ENCODE measurements around the gene KRT32.

KRT32 gene

GRCh38 chr17:41455236-41455635, 11.9 kb downstream of the KRT32 start:
- ATAC-seq: no peak
- TF ChIP-seq ARNTL (CRISPR knock-in tag; IDR thresholded peaks at IDR 0.05; ENCODE audit: borderline replicate concordance, low read depth) (no peak), ZNF70 (CRISPR knock-in tag; IDR thresholded peaks at IDR 0.05) (no peak), TSHZ2 (CRISPR knock-in tag; IDR thresholded peaks at IDR 0.05) (no peak), SNAI2 (CRISPR knock-in tag; IDR thresholded peaks at IDR 0.05) (no peak), POU6F1 (CRISPR knock-in tag; IDR thresholded peaks at IDR 0.05; ENCODE audit: borderline replicate concordance, low read depth) (no peak), ZC3H10 (CRISPR knock-in tag; IDR thresholded peaks at IDR 0.05) (no peak), ZFP3 (CRISPR knock-in tag; IDR thresholded peaks at IDR 0.05) (no peak)
- TF ChIP-seq, protein P1, sequence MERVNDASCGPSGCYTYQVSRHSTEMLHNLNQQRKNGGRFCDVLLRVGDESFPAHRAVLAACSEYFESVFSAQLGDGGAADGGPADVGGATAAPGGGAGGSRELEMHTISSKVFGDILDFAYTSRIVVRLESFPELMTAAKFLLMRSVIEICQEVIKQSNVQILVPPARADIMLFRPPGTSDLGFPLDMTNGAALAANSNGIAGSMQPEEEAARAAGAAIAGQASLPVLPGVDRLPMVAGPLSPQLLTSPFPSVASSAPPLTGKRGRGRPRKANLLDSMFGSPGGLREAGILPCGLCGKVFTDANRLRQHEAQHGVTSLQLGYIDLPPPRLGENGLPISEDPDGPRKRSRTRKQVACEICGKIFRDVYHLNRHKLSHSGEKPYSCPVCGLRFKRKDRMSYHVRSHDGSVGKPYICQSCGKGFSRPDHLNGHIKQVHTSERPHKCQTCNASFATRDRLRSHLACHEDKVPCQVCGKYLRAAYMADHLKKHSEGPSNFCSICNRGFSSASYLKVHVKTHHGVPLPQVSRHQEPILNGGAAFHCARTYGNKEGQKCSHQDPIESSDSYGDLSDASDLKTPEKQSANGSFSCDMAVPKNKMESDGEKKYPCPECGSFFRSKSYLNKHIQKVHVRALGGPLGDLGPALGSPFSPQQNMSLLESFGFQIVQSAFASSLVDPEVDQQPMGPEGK (CRISPR knock-in tag; IDR thresholded peaks at IDR 0.05; ENCODE audit: borderline replicate concordance): no peak

- no peak for ATAC-seq
- no peak for TF ChIP-seq PPARA (CRISPR knock-in tag; IDR thresholded peaks at IDR 0.05; ENCODE audit: borderline replicate concordance)
- no peak for TF ChIP-seq ESRRG (CRISPR knock-in tag; IDR thresholded peaks at IDR 0.05)
- TF ChIP-seq OSR1 (CRISPR knock-in tag; IDR thresholded peaks at IDR 0.05): no peak
- TF ChIP-seq, protein P2, sequence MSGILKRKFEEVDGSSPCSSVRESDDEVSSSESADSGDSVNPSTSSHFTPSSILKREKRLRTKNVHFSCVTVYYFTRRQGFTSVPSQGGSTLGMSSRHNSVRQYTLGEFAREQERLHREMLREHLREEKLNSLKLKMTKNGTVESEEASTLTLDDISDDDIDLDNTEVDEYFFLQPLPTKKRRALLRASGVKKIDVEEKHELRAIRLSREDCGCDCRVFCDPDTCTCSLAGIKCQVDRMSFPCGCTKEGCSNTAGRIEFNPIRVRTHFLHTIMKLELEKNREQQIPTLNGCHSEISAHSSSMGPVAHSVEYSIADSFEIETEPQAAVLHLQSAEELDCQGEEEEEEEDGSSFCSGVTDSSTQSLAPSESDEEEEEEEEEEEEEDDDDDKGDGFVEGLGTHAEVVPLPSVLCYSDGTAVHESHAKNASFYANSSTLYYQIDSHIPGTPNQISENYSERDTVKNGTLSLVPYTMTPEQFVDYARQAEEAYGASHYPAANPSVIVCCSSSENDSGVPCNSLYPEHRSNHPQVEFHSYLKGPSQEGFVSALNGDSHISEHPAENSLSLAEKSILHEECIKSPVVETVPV (CRISPR knock-in tag; IDR thresholded peaks at IDR 0.05): no peak
Observed at GRCh38 chr17:41453066-41453465, 14.1 kb downstream of the KRT32 start.

DNA sequence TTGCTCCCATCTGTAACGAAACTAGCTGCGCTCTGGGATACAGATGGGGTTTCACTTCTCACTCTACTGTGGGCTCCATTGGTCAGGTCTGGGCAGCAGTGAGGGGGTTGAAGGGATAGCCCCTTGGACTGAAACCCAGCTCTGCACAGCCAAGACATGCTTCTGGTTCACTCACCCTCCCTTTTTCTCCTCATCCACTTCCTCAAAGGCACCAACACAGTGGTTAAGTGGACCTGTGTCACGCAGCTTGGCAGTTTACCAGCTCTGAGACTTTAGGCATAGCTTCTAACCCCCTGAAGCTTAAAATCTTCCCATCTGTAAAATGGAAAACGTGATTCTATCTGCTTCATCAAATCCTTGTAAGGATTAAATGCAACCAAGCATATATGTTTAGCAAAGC, 14.9 kb downstream of the KRT32 start:
- TF ChIP-seq TOX (CRISPR knock-in tag; IDR thresholded peaks at IDR 0.05; ENCODE audit: borderline replicate concordance) (no peak), ZFP30 (CRISPR knock-in tag; IDR thresholded peaks at IDR 0.05) (no peak), PPARA (CRISPR knock-in tag; IDR thresholded peaks at IDR 0.05; ENCODE audit: borderline replicate concordance) (no peak), TCF4 (CRISPR knock-in tag; IDR thresholded peaks at IDR 0.05; ENCODE audit: borderline replicate concordance) (no peak), BACH2 (CRISPR knock-in tag; IDR thresholded peaks at IDR 0.05; ENCODE audit: borderline replicate concordance) (no peak), ARNTL (CRISPR knock-in tag; IDR thresholded peaks at IDR 0.05; ENCODE audit: borderline replicate concordance, low read depth) (no peak), ZC3H10 (CRISPR knock-in tag; IDR thresholded peaks at IDR 0.05) (no peak), GLIS3 (CRISPR knock-in tag; IDR thresholded peaks at IDR 0.05) (no peak), ZNF8 (CRISPR knock-in tag; IDR thresholded peaks at IDR 0.05) (no peak), CSDC2 (CRISPR knock-in tag; IDR thresholded peaks at IDR 0.05) (no peak), OSR1 (CRISPR knock-in tag; IDR thresholded peaks at IDR 0.05) (no peak), RARB (CRISPR knock-in tag; IDR thresholded peaks at IDR 0.05) (no peak), ISL1 (CRISPR knock-in tag; IDR thresholded peaks at IDR 0.05) (no peak), ZFP3 (CRISPR knock-in tag; IDR thresholded peaks at IDR 0.05) (no peak), ZNF70 (CRISPR knock-in tag; IDR thresholded peaks at IDR 0.05) (no peak), SNAI2 (CRISPR knock-in tag; IDR thresholded peaks at IDR 0.05) (no peak), ESRRG (CRISPR knock-in tag; IDR thresholded peaks at IDR 0.05) (no peak)
- TF ChIP-seq, protein P1 (CRISPR knock-in tag; IDR thresholded peaks at IDR 0.05; ENCODE audit: borderline replicate concordance): no peak
- TF ChIP-seq, protein P3, sequence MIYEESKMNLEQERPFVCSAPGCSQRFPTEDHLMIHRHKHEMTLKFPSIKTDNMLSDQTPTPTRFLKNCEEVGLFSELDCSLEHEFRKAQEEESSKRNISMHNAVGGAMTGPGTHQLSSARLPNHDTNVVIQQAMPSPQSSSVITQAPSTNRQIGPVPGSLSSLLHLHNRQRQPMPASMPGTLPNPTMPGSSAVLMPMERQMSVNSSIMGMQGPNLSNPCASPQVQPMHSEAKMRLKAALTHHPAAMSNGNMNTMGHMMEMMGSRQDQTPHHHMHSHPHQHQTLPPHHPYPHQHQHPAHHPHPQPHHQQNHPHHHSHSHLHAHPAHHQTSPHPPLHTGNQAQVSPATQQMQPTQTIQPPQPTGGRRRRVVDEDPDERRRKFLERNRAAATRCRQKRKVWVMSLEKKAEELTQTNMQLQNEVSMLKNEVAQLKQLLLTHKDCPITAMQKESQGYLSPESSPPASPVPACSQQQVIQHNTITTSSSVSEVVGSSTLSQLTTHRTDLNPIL (CRISPR knock-in tag; IDR thresholded peaks at IDR 0.05; ENCODE audit: low read depth): no peak
- TF ChIP-seq, protein P2 (CRISPR knock-in tag; IDR thresholded peaks at IDR 0.05): no peak
- no peak for ATAC-seq

Measured in SK-N-SH treated with all-trans-retinoic acid at 6 μM for 48 hours (cell line).